A549 (cell line): ENCODE measurements around the gene TRPC6. TPM values are rescaled to one million over a fixed set of nuclear protein-coding genes. Genes with fewer than 3 reads are reported as not detected.

ENCODE experiments used
- ATAC-seq, 2 experiments: fragments of 200-7000 bp in 1 of 2; fragments of >200 bp in 1 of 2; cut with Nextera tagmentation in 1 of 2; cut with Tn5 transposase in 1 of 2; 3 replicates each; pipeline versions ENCODE4 v1.8.0 to v1.9.1; 2018 to 2020; ENCODE audit warnings: mild to moderate bottlenecking in 1 of 2, moderate library complexity in 1 of 2
- CTCF ChIA-PET: fragments of 300-600 bp; sonication (Branson Sonifier 250); formaldehyde crosslinking; extraction: SDS; loops from one replicate; lab custom pipeline; 2021; ENCODE audit warnings: antibody characterized with exemption, inconsistent platforms; lab: Yijun Ruan, JAX
- POLR2A ChIA-PET: fragments of 350-600 bp; formaldehyde crosslinking; extraction: SDS; loops from one replicate; lab custom pipeline; 2021; ENCODE audit warnings: antibody characterized with exemption, inconsistent platforms; lab: Yijun Ruan, JAX
- DNase-seq, 2 experiments: peaks; one replicate each; pipeline versions ENCODE4 v3.0.0 to v3.0.0-alpha.2; 2011 to 2016; ENCODE audit warnings: low read depth in 1 of 2, low spot score in 1 of 2
- FAIRE-seq: peaks from 2 replicates; lab custom pipeline; 2011; peaks lifted over from hg19 to GRCh38; lab: Jason Lieb, UNC
- H3K27ac ChIP-seq, 2 experiments: fragments of >200 bp; sonication (Bioruptor Twin); formaldehyde crosslinking; 3 replicates each; pipeline ENCODE4 v1.5.1; 2016 to 2017
- H3K4me1 ChIP-seq: fragments of >200 bp; sonication (Bioruptor Twin); formaldehyde crosslinking; 3 replicates; pipeline ENCODE4 v1.6.1; 2016
- H3K4me2 ChIP-seq: fragments of >200 bp; sonication (Bioruptor Twin); formaldehyde crosslinking; 3 replicates; pipeline ENCODE4 v1.6.1; 2016
- H3K4me3 ChIP-seq: fragments of >200 bp; sonication (Bioruptor Twin); formaldehyde crosslinking; 3 replicates; pipeline ENCODE4 v1.5.1; 2016
- H3K9me3 ChIP-seq: fragments of >200 bp; sonication (Bioruptor Twin); formaldehyde crosslinking; 3 replicates; pipeline ENCODE4 v1.6.1; 2016
- ATOH8 ChIP-seq: fragments of 250-450 bp; sonication (Bioruptor Pico); IDR thresholded peaks from 2 replicates; pipeline ENCODE4 v1.5.0; 2020; ENCODE audit warnings: low read depth, mild to moderate bottlenecking, moderate library complexity
- BHLHE40 ChIP-seq: IDR thresholded peaks from 2 replicates; pipeline ENCODE4 v1.6.1; 2012; ENCODE audit warnings: low read depth, low read length, inconsistent platforms
- CBX8 ChIP-seq: fragments of 200-600 bp; sonication (generic); IDR thresholded peaks from 2 replicates; pipeline ENCODE4 v1.6.1; 2016
- CTCF ChIP-seq: fragments of >200 bp; sonication (Bioruptor Twin); formaldehyde crosslinking; IDR thresholded peaks from 3 replicates; pipeline ENCODE4 v1.5.1; 2016
- HES2 ChIP-seq: fragments of >200 bp; sonication (Bioruptor Twin); formaldehyde crosslinking; IDR thresholded peaks from 2 replicates; pipeline ENCODE4 v1.6.1; 2016
- HMGXB4 ChIP-seq: fragments of 250-450 bp; sonication (Bioruptor Pico); IDR thresholded peaks from 2 replicates; pipeline ENCODE4 v1.5.0; 2021; ENCODE audit warnings: mild to moderate bottlenecking, moderate library complexity, borderline replicate concordance
- JUN ChIP-seq, 2 experiments: fragments of >200 bp; sonication (Bioruptor Twin); formaldehyde crosslinking; IDR thresholded peaks; 2 replicates in 1 of 2; 3 replicates in 1 of 2; pipeline ENCODE4 v1.6.1; 2016 to 2017
- NFE2L2 ChIP-seq: fragments of 150-350 bp; conservative IDR thresholded peaks from 2 replicates; pipeline ENCODE4 v1.6.1; 2014; ENCODE audit warnings: low read length
- NPAS2 ChIP-seq: fragments of 250-450 bp; sonication (Bioruptor Pico); IDR thresholded peaks from 2 replicates; pipeline ENCODE4 v1.8.0; 2022; ENCODE audit warnings: mild to moderate bottlenecking, moderate library complexity, borderline replicate concordance
- POLR2A ChIP-seq: IDR thresholded peaks from 2 replicates; pipeline ENCODE4 v1.6.1; 2012; ENCODE audit warnings: mild to moderate bottlenecking, low read length
- RAD21 ChIP-seq, 2 experiments: fragments of >200 bp in 1 of 2; sonication (Bioruptor Twin) in 1 of 2; formaldehyde crosslinking in 1 of 2; IDR thresholded peaks in 1 of 2; conservative IDR thresholded peaks in 1 of 2; 2 replicates in 1 of 2; 3 replicates in 1 of 2; pipeline ENCODE4 v1.6.1; 2012 to 2018; ENCODE audit warnings: inconsistent platforms in 1 of 2
- RNF2 ChIP-seq: fragments of 200-600 bp; sonication (generic); IDR thresholded peaks from 2 replicates; pipeline ENCODE4 v1.6.1; 2016; ENCODE audit warnings: low read depth, mild to moderate bottlenecking, antibody characterized with exemption, moderate library complexity, borderline replicate concordance
- SMC3 ChIP-seq: fragments of >200 bp; sonication (Bioruptor Twin); formaldehyde crosslinking; IDR thresholded peaks from 3 replicates; pipeline ENCODE4 v1.6.1; 2018; ENCODE audit warnings: inconsistent platforms
- SREBF2 ChIP-seq: fragments of 450-650 bp; IDR thresholded peaks from 2 replicates; pipeline ENCODE4 v1.6.1; 2014; ENCODE audit warnings: mild to moderate bottlenecking, moderate library complexity
- WGBS: methylation state at CpG from one replicate; pipeline ENCODE4 v1.1.6; 2017; ENCODE audit errors: missing lambda C conversion rate; 5-methylcytosine and 5-hydroxymethylcytosine counted together
- polyA plus RNA-seq, 4 experiments: library from polyadenylated mRNA; depleted of rRNA in 3 of 4; stranded (reverse); fragments of >200 nt; fragmentation: RNase III in 1 of 4; extraction: RNeasy Plus Mini Kit Qiagen cat#74134 plus additional on column Dnase treatment in 1 of 4; gene quantifications; 2 replicates in 3 of 4; 3 replicates in 1 of 4; pipeline ENCODE4 v1.2.3, GENCODE V29; 2011 to 2017
- TF ChIP-seq, protein P1 (sequence below): IDR thresholded peaks from 2 replicates; pipeline ENCODE4 v1.6.1; 2012
- TF ChIP-seq, protein P2 (sequence below): fragments of 200-600 bp; sonication (generic); IDR thresholded peaks from 2 replicates; pipeline ENCODE4 v1.6.1; 2016; ENCODE audit warnings: antibody characterized with exemption, mild to moderate bottlenecking, moderate library complexity

TRPC6 gene
- polyA plus RNA-seq, 2 of the 4 experiments (the other 2 are of a cell fraction), result 0.70 to 1.0 TPM

DNA sequence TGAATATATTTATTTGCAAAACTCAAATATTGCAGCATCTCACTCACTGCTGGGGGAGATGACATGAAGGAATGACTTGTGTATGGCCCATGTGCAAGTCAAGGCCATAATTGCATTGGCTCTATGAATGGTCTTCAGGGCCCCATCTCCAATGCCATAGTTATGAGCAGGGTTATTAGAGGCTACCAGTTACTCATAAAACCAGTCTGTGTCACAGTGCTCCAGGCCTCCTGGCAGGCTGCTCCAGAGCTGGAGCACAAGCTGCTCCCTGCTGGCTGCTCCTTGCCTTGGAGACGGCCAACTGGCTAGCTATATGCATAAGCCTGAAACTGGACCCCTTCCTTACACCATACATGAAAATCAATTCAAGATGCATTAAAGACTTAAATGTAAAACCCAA, 145.7 kb downstream of the TRPC6 start:
- 100% methylated on average over 1 of the region's 1 CpG for WGBS
- H3K9me3 ChIP-seq, result no peaks in the 10 kb centered on the region
- CTCF ChIA-PET, result interaction anchor here (1.2 to 1.4 kb wide), 3 partner anchors 48 to 171 kb away, joined by 3 to 5 read pairs (median 3); no protein-coding TSS in a partner anchor
- TF ChIP-seq NPAS2 (no peak), ATOH8 (CRISPR knock-in tag) (no peak)
- TF ChIP-seq, all 56 proteins: peak for 0
- DNase-seq (no peak), ATAC-seq (no peak), FAIRE-seq (no peak)
- H3K4me2 ChIP-seq, result no peak overlapping the region
- POLR2A ChIA-PET, result no interaction called here
- no peak overlapping the region for H3K27ac ChIP-seq
- no peak overlapping the region for H3K4me3 ChIP-seq
- no peaks in the 10 kb centered on the region for H3K4me1 ChIP-seq

GRCh38 chr11:101436511-101437142, 147.2 kb downstream of the TRPC6 start:
- peak; percentile 12 to 54 for DNase-seq
- ATAC-seq, result peak; percentile 56 to 72; a peak in 5 of 6 replicates
- 33% methylated on average over 3 of the region's 3 CpGs for WGBS
- TF ChIP-seq SMC3 (peak; percentile 42; the same call in 2 of the 3 replicates), CTCF (peak; percentile 64), RAD21 (conservative IDR thresholded peaks at IDR 0.05 in 1 of 2, IDR thresholded peaks at IDR 0.05 in 1 of 2) (peak; percentile 63 to 64), CBX8 (no peak)
- POLR2A ChIA-PET, result no interaction called here
- CTCF ChIA-PET, result interaction anchor here (0.7 to 2.1 kb wide), 11 partner anchors 14 to 456 kb away, joined by 3 to 9 read pairs (median 3); no protein-coding TSS in a partner anchor
- H3K27ac ChIP-seq, result no peak overlapping the region
- H3K4me1 ChIP-seq, result no peaks in the 10 kb centered on the region
- no peak overlapping the region for H3K4me3 ChIP-seq
- FAIRE-seq, result no peak
- H3K4me2 ChIP-seq, result no peak overlapping the region
- H3K9me3 ChIP-seq, result no peaks in the 10 kb centered on the region

GRCh38 chr11:101435408-101435973, 148.3 kb downstream of the TRPC6 start:
- Histone ChIP-seq H3K4me2 (no peak overlapping the region), H3K4me1 (no peaks in the 10 kb centered on the region), H3K4me3 (no peak overlapping the region), H3K27ac (no peak overlapping the region)
- no peak for FAIRE-seq
- ATAC-seq, result no peak
- ChIA-PET CTCF (interaction anchor here (0.8 to 2.1 kb wide), 10 partner anchors 17 to 455 kb away, joined by 3 to 9 read pairs (median 3); no protein-coding TSS in a partner anchor), POLR2A (no interaction called here)
- no peak for DNase-seq
- no peak for TF ChIP-seq SMC3
- TF ChIP-seq CBX8, result no peak
- no peak for TF ChIP-seq JUN (IDR thresholded peaks at IDR 0.05)
- TF ChIP-seq, protein P1, sequence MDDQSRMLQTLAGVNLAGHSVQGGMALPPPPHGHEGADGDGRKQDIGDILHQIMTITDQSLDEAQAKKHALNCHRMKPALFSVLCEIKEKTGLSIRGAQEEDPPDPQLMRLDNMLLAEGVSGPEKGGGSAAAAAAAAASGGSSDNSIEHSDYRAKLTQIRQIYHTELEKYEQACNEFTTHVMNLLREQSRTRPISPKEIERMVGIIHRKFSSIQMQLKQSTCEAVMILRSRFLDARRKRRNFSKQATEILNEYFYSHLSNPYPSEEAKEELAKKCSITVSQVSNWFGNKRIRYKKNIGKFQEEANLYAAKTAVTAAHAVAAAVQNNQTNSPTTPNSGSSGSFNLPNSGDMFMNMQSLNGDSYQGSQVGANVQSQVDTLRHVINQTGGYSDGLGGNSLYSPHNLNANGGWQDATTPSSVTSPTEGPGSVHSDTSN, result no peak
- TF ChIP-seq, protein P2, sequence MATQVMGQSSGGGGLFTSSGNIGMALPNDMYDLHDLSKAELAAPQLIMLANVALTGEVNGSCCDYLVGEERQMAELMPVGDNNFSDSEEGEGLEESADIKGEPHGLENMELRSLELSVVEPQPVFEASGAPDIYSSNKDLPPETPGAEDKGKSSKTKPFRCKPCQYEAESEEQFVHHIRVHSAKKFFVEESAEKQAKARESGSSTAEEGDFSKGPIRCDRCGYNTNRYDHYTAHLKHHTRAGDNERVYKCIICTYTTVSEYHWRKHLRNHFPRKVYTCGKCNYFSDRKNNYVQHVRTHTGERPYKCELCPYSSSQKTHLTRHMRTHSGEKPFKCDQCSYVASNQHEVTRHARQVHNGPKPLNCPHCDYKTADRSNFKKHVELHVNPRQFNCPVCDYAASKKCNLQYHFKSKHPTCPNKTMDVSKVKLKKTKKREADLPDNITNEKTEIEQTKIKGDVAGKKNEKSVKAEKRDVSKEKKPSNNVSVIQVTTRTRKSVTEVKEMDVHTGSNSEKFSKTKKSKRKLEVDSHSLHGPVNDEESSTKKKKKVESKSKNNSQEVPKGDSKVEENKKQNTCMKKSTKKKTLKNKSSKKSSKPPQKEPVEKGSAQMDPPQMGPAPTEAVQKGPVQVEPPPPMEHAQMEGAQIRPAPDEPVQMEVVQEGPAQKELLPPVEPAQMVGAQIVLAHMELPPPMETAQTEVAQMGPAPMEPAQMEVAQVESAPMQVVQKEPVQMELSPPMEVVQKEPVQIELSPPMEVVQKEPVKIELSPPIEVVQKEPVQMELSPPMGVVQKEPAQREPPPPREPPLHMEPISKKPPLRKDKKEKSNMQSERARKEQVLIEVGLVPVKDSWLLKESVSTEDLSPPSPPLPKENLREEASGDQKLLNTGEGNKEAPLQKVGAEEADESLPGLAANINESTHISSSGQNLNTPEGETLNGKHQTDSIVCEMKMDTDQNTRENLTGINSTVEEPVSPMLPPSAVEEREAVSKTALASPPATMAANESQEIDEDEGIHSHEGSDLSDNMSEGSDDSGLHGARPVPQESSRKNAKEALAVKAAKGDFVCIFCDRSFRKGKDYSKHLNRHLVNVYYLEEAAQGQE, result no peak
- TF ChIP-seq RNF2, result no peak
- TF ChIP-seq HMGXB4 (CRISPR knock-in tag), result no peak
- TF ChIP-seq SREBF2, result no peak
- TF ChIP-seq NFE2L2, result no peak
- no peak for TF ChIP-seq BHLHE40
- no peak for TF ChIP-seq HES2
- TF ChIP-seq POLR2A, result no peak
- TF ChIP-seq, all 56 proteins: peak for 0
- no peaks in the 10 kb centered on the region for H3K9me3 ChIP-seq
- WGBS, result 73% methylated on average over 3 of the region's 3 CpGs
